ENCODE measurements around the gene PDE6D.
"Not testable (repeated sequence)": the region's sequence is repeated elsewhere in the genome, so short reads cannot be mapped to it uniquely, and the experiment has no call there.

PDE6D gene

GRCh38 chr2:231769170-231770136 is 11.6 kb downstream of the PDE6D start:
- DNase-seq, result no peak

DNA sequence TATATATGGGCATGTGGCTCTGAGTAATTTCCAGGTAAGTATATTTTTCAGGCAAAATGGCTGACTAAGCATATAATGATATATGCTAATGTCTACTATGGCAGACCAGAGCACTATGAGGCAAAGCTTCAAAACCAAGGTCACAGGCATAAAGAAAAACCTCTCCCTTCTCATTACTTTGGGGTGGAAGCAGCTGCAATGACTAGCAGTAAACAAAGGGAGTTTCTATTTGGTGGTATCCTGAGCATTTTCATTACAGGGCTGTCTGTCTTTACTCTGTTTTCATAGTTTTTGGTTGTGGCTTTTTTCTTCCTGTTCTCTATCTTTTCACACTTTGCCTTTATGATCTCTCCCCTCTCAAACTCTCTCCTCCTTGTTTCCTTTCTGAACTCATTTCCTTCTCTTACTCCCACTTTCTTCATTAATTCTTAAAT is 15.6 kb downstream of the PDE6D start:
- DNase-seq, result no peak

GRCh38 chr2:231764760-231765159 is 16.3 kb downstream of the PDE6D start:
- DNase-seq, result no peak

DNA sequence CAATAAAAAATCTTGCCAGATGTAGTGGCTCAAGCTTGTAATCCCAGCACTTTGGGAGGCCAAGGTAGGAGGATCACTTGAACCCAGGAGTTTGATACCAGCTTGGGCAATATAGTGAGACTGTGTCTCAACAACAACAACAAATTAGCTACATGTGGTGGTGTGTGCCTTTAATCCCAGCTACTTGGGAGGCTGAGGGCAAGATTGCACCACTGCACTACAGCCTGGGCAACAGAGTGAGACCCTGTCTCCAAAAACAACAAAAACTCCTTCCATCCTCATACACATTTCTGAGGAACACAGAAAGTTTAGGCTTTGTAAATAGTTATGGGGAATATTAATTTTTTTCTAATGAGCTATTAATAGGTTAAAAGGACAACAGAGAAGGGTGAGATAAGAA is 17.0 kb downstream of the PDE6D start:
- DNase-seq, result no peak

DNA sequence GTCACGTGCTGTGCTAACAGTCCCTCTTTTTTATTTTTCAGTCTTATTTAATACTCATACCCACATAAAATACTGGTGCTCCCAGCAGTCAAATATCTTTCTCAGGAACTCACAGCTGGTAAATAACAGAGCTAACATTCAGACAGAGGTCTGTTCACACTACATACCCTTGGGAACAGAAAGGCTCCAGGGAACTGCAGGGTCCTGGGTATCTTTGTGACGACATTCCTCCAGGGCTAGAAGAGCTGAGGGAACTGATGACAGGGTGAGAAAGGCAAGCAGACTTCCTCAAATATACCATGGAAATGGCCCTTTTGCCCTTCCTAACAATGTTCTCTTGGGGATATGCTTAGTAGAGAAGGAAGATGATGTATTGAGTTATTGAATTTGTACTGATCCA is 19.3 kb downstream of the PDE6D start:
- DNase-seq, result no peak

DNA sequence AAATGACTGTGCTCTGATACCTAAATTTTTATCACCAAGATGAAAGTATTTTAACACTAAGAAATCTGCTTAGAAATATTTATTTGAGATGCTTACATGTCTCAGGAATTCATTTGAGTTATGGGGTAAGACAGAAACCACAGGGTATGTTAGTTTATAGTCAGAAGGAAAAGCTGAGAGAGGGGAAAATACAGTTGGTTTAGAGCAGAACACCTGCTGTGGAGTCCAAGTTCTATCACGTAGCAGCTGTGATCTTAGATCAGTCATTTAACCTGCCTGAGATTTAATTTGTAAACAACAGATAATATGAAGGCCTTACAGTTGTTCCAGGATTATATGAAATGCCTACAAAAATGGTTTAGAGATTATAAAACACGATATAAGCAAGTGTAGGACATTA is 29.0 kb downstream of the PDE6D start:
- no peak for DNase-seq

DNA sequence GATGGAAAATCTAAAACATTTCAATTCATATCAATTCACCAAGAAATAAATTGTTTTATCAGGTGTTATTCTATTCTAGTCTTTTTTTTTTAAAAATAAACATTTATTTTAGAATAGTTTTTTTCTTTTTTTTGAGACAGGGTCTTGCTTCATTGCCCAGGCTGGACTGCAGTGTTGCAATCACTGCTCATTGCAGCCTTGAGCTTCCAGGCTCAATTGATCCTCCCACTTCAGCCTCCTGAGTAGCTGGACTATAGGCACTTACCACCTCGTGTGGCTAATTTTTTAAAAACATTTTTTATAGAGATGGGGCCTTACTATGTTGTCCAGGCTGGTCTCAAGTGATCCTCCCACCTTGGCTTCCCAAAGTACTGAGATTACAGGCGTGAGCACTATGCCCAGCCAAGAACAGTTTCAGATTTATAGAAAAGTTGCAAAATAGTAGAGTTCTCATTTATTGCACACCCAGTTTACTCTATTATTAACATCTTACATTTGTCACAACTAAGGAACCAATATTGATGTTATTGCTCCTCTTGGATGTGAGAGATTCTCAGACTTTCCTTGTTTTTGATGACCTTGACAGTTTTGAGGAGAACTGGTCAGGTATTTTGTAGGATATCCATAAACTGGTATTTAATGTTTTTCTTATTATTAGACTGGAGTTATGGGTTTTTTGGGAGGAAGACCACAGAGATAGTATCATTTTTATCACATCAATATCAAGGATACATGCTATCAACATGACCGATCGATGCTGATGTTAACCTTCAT is 29.9 kb downstream of the PDE6D start:
- no peak for DNase-seq

- DNase-seq, result peak; percentile 35
These were observed 32.1 kb downstream of the PDE6D start for GRCh38 chr2:231749016-231749415.

- DNase-seq, result not testable (repeated sequence)
These were observed 32.8 kb downstream of the PDE6D start for GRCh38 chr2:231748153-231748896.

DNA sequence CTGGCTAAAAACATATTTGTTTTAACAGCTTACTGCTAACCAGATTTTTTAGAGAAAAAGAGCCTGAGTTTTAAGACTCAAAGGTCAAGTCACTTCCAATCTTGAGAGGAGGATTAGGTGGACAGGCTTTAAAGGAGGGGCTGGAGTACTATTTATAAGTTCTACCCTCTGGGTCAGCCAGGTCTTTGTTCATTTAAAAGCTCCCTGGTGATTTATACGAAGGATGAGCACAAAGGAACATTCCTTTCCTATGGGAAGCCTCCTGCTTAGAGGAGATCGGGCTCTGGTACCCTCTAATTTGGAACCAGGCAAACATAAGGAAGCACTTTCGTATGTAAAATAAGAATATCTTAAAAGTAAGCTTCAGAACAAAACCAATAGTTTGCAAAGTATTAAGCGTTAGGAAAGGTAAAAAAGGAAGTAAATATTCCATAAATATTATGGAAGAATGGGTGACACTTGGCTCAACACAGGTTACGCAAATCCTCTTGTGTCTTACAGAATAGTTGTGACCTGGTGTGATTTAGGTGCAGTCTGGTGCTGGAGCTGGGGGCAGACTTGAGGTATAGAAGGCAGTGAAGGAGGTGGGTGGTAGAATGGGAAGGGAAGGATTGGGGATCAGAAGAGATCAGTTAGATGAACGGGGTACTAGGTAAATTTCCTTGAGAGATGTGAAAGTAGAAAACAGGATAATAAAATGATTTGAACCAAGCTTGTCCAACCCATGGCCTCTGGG is 35.6 kb downstream of the PDE6D start:
- no peak for DNase-seq

- no peak for DNase-seq
These were observed 37.5 kb downstream of the PDE6D start for GRCh38 chr2:231743376-231744116.

DNA sequence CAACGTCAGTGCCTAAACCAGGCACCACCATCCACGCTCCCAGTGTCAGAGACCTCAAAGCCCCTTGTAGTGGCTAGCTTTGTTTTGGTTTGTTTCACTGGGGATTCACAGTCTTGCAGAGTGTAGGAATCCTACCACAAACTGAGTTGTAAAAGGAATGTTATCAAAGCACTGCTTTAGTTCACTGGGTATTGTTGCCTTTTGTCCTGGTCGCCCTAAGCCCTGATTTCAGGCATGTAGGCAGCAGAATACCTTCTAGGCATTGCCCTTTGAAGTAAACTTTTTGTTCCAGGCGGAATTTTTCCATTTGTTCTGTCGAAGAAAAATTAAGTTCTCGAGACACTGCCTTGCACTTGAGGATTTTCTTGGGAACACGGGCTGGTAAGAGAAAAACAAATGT is 43.3 kb downstream of the PDE6D start:
- no peak for DNase-seq

GRCh38 chr2:231732604-231733003 is 48.5 kb downstream of the PDE6D start:
- no peak for DNase-seq

GRCh38 chr2:231727621-231728020 is 53.5 kb downstream of the PDE6D start:
- DNase-seq, result no peak

- no peak for DNase-seq
These were observed 54.8 kb downstream of the PDE6D start for GRCh38 chr2:231726276-231726675.

GRCh38 chr2:231725476-231725875 is 55.6 kb downstream of the PDE6D start:
- DNase-seq, result no peak

GRCh38 chr2:231722721-231723307 is 58.3 kb downstream of the PDE6D start:
- DNase-seq, result no peak

- no peak for DNase-seq
These were observed 59.8 kb downstream of the PDE6D start for GRCh38 chr2:231720987-231721966.

- DNase-seq, result no peak
These were observed 60.6 kb downstream of the PDE6D start for GRCh38 chr2:231720292-231720986.
